ENCODE measurements around the gene SUGP1. TPM values are rescaled to one million over a fixed set of nuclear protein-coding genes. Genes with fewer than 3 reads are reported as not detected.

Gene SUGP1
- 21.5 TPM for polyA plus RNA-seq (2012; ENCODE audit: missing spikeins)

- DNase-seq (ENCODE audit: insufficient read length), result peak; percentile 95
- peak; percentile 96 for FAIRE-seq
- TF ChIP-seq POLR2A (IDR thresholded peaks at IDR 0.05; ENCODE audit: low read depth, low read length), result peak; percentile 91
- peak; percentile 81 for TF ChIP-seq TAF1 (IDR thresholded peaks at IDR 0.05; ENCODE audit: borderline replicate concordance, low read depth, low read length)
- TF ChIP-seq POLR2AphosphoS5 (IDR thresholded peaks at IDR 0.05; ENCODE audit: low read depth, low read length), result peak; percentile 88
Measured at GRCh38 chr19:19320361-19321140, at the start of gene SUGP1, which contains the start of gene MAU2. Gene SUGP1, minus strand, starts transcription at chr19:19320509. Its CDS starts 13 bp downstream, at chr19:19320496. Gene MAU2, plus strand, starts transcription at chr19:19320829. Its CDS starts 31 bp downstream, at chr19:19320860.

- FAIRE-seq, result no peak
- no peak for DNase-seq (ENCODE audit: insufficient read length)
- TF ChIP-seq POLR2AphosphoS5 (IDR thresholded peaks at IDR 0.05; ENCODE audit: low read depth, low read length) (no peak), TAF1 (IDR thresholded peaks at IDR 0.05; ENCODE audit: borderline replicate concordance, low read depth, low read length) (no peak), POLR2A (IDR thresholded peaks at IDR 0.05; ENCODE audit: low read depth, low read length) (no peak)
Measured at GRCh38 chr19:19368087-19368486, 47.8 kb upstream of the SUGP1 start.

- DNase-seq (ENCODE audit: insufficient read length), result peak; percentile 69
- no peak for TF ChIP-seq POLR2A (IDR thresholded peaks at IDR 0.05; ENCODE audit: low read depth, low read length)
- TF ChIP-seq TAF1 (IDR thresholded peaks at IDR 0.05; ENCODE audit: borderline replicate concordance, low read depth, low read length), result no peak
- TF ChIP-seq POLR2AphosphoS5 (IDR thresholded peaks at IDR 0.05; ENCODE audit: low read depth, low read length), result no peak
- peak; percentile 90 for FAIRE-seq
Measured at GRCh38 chr19:19366434-19367396, 46.4 kb upstream of the SUGP1 start.

- no peak for DNase-seq (ENCODE audit: insufficient read length)
- no peak for TF ChIP-seq TAF1 (IDR thresholded peaks at IDR 0.05; ENCODE audit: borderline replicate concordance, low read depth, low read length)
- no peak for TF ChIP-seq POLR2AphosphoS5 (IDR thresholded peaks at IDR 0.05; ENCODE audit: low read depth, low read length)
- no peak for TF ChIP-seq POLR2A (IDR thresholded peaks at IDR 0.05; ENCODE audit: low read depth, low read length)
- no peak for FAIRE-seq
Measured at GRCh38 chr19:19362075-19362474, 41.8 kb upstream of the SUGP1 start.

- DNase-seq (ENCODE audit: insufficient read length), result no peak
- FAIRE-seq, result peak; percentile 80
- no peak for TF ChIP-seq POLR2A (IDR thresholded peaks at IDR 0.05; ENCODE audit: low read depth, low read length)
- no peak for TF ChIP-seq POLR2AphosphoS5 (IDR thresholded peaks at IDR 0.05; ENCODE audit: low read depth, low read length)
- no peak for TF ChIP-seq TAF1 (IDR thresholded peaks at IDR 0.05; ENCODE audit: borderline replicate concordance, low read depth, low read length)
Measured at GRCh38 chr19:19361075-19361594, 40.8 kb upstream of the SUGP1 start.

GRCh38 chr19:19356901-19357566 lies 36.7 kb upstream of the SUGP1 start:
- no peak for FAIRE-seq
- no peak for TF ChIP-seq TAF1 (IDR thresholded peaks at IDR 0.05; ENCODE audit: borderline replicate concordance, low read depth, low read length)
- TF ChIP-seq POLR2AphosphoS5 (IDR thresholded peaks at IDR 0.05; ENCODE audit: low read depth, low read length), result no peak
- no peak for TF ChIP-seq POLR2A (IDR thresholded peaks at IDR 0.05; ENCODE audit: low read depth, low read length)
- peak; percentile 18 for DNase-seq (ENCODE audit: insufficient read length)

- DNase-seq (ENCODE audit: insufficient read length) (no peak), FAIRE-seq (no peak)
- no peak for TF ChIP-seq TAF1 (IDR thresholded peaks at IDR 0.05; ENCODE audit: borderline replicate concordance, low read depth, low read length)
- no peak for TF ChIP-seq POLR2A (IDR thresholded peaks at IDR 0.05; ENCODE audit: low read depth, low read length)
- TF ChIP-seq POLR2AphosphoS5 (IDR thresholded peaks at IDR 0.05; ENCODE audit: low read depth, low read length), result no peak
Measured at GRCh38 chr19:19356500-19356899, 36.2 kb upstream of the SUGP1 start.

- FAIRE-seq, result no peak
- TF ChIP-seq POLR2AphosphoS5 (IDR thresholded peaks at IDR 0.05; ENCODE audit: low read depth, low read length), result no peak
- TF ChIP-seq POLR2A (IDR thresholded peaks at IDR 0.05; ENCODE audit: low read depth, low read length), result no peak
- no peak for TF ChIP-seq TAF1 (IDR thresholded peaks at IDR 0.05; ENCODE audit: borderline replicate concordance, low read depth, low read length)
- peak; percentile 12 for DNase-seq (ENCODE audit: insufficient read length)
Measured at GRCh38 chr19:19355606-19356139, 35.4 kb upstream of the SUGP1 start.

GRCh38 chr19:19354932-19355331 lies 34.6 kb upstream of the SUGP1 start:
- DNase-seq (ENCODE audit: insufficient read length) (no peak), FAIRE-seq (no peak)
- no peak for TF ChIP-seq TAF1 (IDR thresholded peaks at IDR 0.05; ENCODE audit: borderline replicate concordance, low read depth, low read length)
- no peak for TF ChIP-seq POLR2AphosphoS5 (IDR thresholded peaks at IDR 0.05; ENCODE audit: low read depth, low read length)
- TF ChIP-seq POLR2A (IDR thresholded peaks at IDR 0.05; ENCODE audit: low read depth, low read length), result no peak

GRCh38 chr19:19354007-19354406 lies 33.7 kb upstream of the SUGP1 start:
- DNase-seq (ENCODE audit: insufficient read length), result no peak
- TF ChIP-seq POLR2AphosphoS5 (IDR thresholded peaks at IDR 0.05; ENCODE audit: low read depth, low read length) (no peak), POLR2A (IDR thresholded peaks at IDR 0.05; ENCODE audit: low read depth, low read length) (no peak), TAF1 (IDR thresholded peaks at IDR 0.05; ENCODE audit: borderline replicate concordance, low read depth, low read length) (no peak)
- no peak for FAIRE-seq
